HCT116 (cell line): ENCODE measurements around the gene RAB8B. TPM values are rescaled to one million over a fixed set of nuclear protein-coding genes. Genes with fewer than 3 reads are reported as not detected.

Experiments used
- ATAC-seq: fragments of 200-7000 bp; cut with Tn5 transposase; 2 replicates; pipeline ENCODE4 v1.9.1; 2020; ENCODE audit warnings: mild to moderate bottlenecking, moderate library complexity
- BruUV-seq: library from RNA; stranded (reverse); fragments of 400-500 nt; replicated peaks from 2 replicates; lab custom pipeline; 2021; lab: Mats Ljungman, UMichigan
- CTCF ChIA-PET: fragments of 300-600 bp; sonication (Branson Sonifier 250); formaldehyde crosslinking; loops from one replicate; lab custom pipeline; 2021; ENCODE audit warnings: antibody characterized with exemption; lab: Charles Lee
- POLR2A ChIA-PET: fragments of 300-600, 350-600 bp; sonication (Branson Sonifier 250); formaldehyde crosslinking; loops from one replicate; lab custom pipeline; 2021; ENCODE audit warnings: antibody characterized with exemption; lab: Charles Lee
- RAD21 ChIA-PET, 2 experiments: fragments of 300-600 bp; sonication (Branson Sonifier 250); formaldehyde crosslinking; loops; one replicate each; lab custom pipeline; 2023; ENCODE audit warnings: low total read pairs in 2 of 2; ENCODE audit not compliant: uncharacterized antibody in 2 of 2, unreplicated experiment in 2 of 2, low non-redundant PET in 1 of 2; lab: Charles Lee
- DNase-seq: peaks from one replicate; pipeline ENCODE4 v3.0.0-alpha.2; 2010; ENCODE audit warnings: low read depth, low spot score
- H2AFZ ChIP-seq: fragments of 200-600 bp; shearing (Covaris generic), sonication (generic); 2 replicates; pipeline ENCODE4 v1.6.1; 2017; ENCODE audit warnings: low read depth, mixed run types, mixed read lengths, antibody characterized with exemption, low read length; ENCODE audit not compliant: poor library complexity, severe bottlenecking
- H3K27ac ChIP-seq: 2 replicates; pipeline ENCODE4 v1.5.1; 2012; ENCODE audit warnings: low read depth, low read length
- H3K27me3 ChIP-seq: fragments of 200-600 bp; sonication (generic); 2 replicates; pipeline ENCODE4 v1.6.1; 2016; ENCODE audit warnings: mixed run types, low read length, mixed read lengths; ENCODE audit not compliant: insufficient read depth
- H3K36me3 ChIP-seq, 2 experiments: fragments of 200-500 bp in 1 of 2; fragments of 200-600 bp in 1 of 2; sonication (Bioruptor generic) in 1 of 2; sonication (generic) in 1 of 2; 2 replicates each; pipeline versions ENCODE4 v1.5.1 to v1.6.1; 2014 to 2016; ENCODE audit warnings: low read length in 2 of 2, inconsistent platforms in 1 of 2, mixed read lengths in 1 of 2, mixed run types in 1 of 2; ENCODE audit not compliant: insufficient read depth in 2 of 2, control insufficient read depth in 1 of 2
- H3K4me1 ChIP-seq, 2 experiments: fragments of 200-600 bp in 1 of 2; sonication (generic) in 1 of 2; 2 replicates each; pipeline versions ENCODE4 v1.5.1 to v1.6.1; 2012 to 2017; ENCODE audit warnings: low read length in 2 of 2, inconsistent platforms in 1 of 2, mild to moderate bottlenecking in 1 of 2, mixed read lengths in 1 of 2, mixed run types in 1 of 2, moderate library complexity in 1 of 2; ENCODE audit not compliant: insufficient read depth in 2 of 2, control insufficient read depth in 1 of 2
- H3K4me2 ChIP-seq: fragments of 200-600 bp; sonication (generic); 2 replicates; pipeline ENCODE4 v1.6.1; 2017; ENCODE audit warnings: mixed run types, low read length, mixed read lengths
- H3K4me3 ChIP-seq, 2 experiments: fragments of 200-600 bp in 1 of 2; sonication (generic) in 1 of 2; replicated peaks in 1 of 2; 2 replicates each; pipeline ENCODE4 v1.5.1; 2011 to 2016; ENCODE audit warnings: low read length in 2 of 2, control low read depth in 1 of 2, low read depth in 1 of 2, mild to moderate bottlenecking in 1 of 2, mixed read lengths in 1 of 2, mixed run types in 1 of 2
- H3K79me2 ChIP-seq: fragments of 200-600 bp; sonication (generic); 2 replicates; pipeline ENCODE4 v1.6.1; 2017; ENCODE audit warnings: mild to moderate bottlenecking, mixed run types, low read length, moderate library complexity, mixed read lengths; ENCODE audit not compliant: insufficient read depth
- H3K9ac ChIP-seq: fragments of 200-600 bp; sonication (generic); 2 replicates; pipeline ENCODE4 v1.6.1; 2016; ENCODE audit warnings: low read length, mixed read lengths
- H3K9me2 ChIP-seq: fragments of 200-600 bp; sonication (generic), shearing (Covaris generic); 2 replicates; pipeline ENCODE4 v1.6.1; 2017; ENCODE audit warnings: mixed run types, mild to moderate bottlenecking, moderate library complexity; ENCODE audit not compliant: insufficient read depth
- H3K9me3 ChIP-seq, 2 experiments: fragments of 200-500 bp in 1 of 2; fragments of 200-600 bp in 1 of 2; sonication (Bioruptor generic) in 1 of 2; sonication (generic) in 1 of 2; 2 replicates each; pipeline ENCODE4 v1.6.1; 2014 to 2017; ENCODE audit warnings: low read length in 2 of 2, mixed read lengths in 2 of 2, inconsistent platforms in 1 of 2, low read depth in 1 of 2, mild to moderate bottlenecking in 1 of 2, mixed run types in 1 of 2, moderate library complexity in 1 of 2; ENCODE audit not compliant: control insufficient read depth in 1 of 2, insufficient read depth in 1 of 2
- H4K20me1 ChIP-seq: fragments of 200-600 bp; sonication (generic), shearing (Covaris generic); 2 replicates; pipeline ENCODE4 v1.6.1; 2017; ENCODE audit warnings: mixed run types, mild to moderate bottlenecking, moderate library complexity; ENCODE audit not compliant: insufficient read depth
- ELF1 ChIP-seq: IDR thresholded peaks from 2 replicates; pipeline ENCODE4 v1.6.1; 2012; ENCODE audit warnings: low read depth, borderline replicate concordance
- POLR2A ChIP-seq: IDR thresholded peaks from 2 replicates; pipeline ENCODE4 v1.7.0; 2011; ENCODE audit warnings: borderline replicate concordance; ENCODE audit not compliant: insufficient read depth, insufficient read length; ENCODE audit errors: extremely low read depth
- POLR2AphosphoS5 ChIP-seq: IDR thresholded peaks from 2 replicates; pipeline ENCODE4 v1.6.1; 2011; ENCODE audit warnings: mild to moderate bottlenecking, low read depth, low read length, moderate library complexity
- RAD21 ChIP-seq: IDR thresholded peaks from 2 replicates; pipeline ENCODE4 v1.6.1; 2012; ENCODE audit warnings: low read depth, mild to moderate bottlenecking
- SIN3A ChIP-seq: IDR thresholded peaks from 2 replicates; pipeline ENCODE4 v1.6.1; 2012; ENCODE audit warnings: low read depth
- intact Hi-C: fragments of 100-400 bp; cut with micrococcal nuclease; formaldehyde crosslinking; loops from 2 replicates; pipeline ENCODE4 v1.10.0; 2022
- total RNA-seq: library from RNA; stranded (reverse); gene quantifications from one replicate; pipeline ENCODE4 v1.2.1, GENCODE V29; 2021; ENCODE audit not compliant: unreplicated experiment
- TF ChIP-seq, protein P1 (sequence below): IDR thresholded peaks from 2 replicates; pipeline ENCODE4 v1.6.1; 2012
- TF ChIP-seq, protein P2 (sequence below): IDR thresholded peaks from 2 replicates; pipeline ENCODE4 v1.6.1; 2012

RAB8B gene
- total RNA-seq, 1 experiment from 2014 or later = 19.4 TPM

DNA sequence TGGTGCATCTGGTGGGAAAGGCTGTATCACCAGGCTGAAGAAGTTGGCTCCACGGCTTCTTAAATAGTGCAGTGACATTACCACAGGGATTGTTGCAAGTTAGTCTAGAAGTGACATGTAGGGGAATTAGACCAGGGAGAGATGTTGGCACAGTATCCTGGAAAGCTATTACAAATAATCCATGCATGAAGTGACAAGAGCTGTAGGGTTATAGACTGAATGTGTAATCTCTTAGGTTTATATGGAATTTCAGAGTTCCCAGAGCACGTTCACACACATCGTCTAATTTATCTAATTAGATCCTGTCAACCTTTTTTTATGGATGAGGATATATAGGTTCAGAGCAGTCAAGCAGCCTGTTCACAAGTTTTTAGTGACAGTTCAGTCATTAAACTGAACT is 50.7 kb downstream of the RAB8B start:
- Histone ChIP-seq H3K4me2 (no peak overlapping the region), H4K20me1 (no peaks in the 10 kb centered on the region), H3K4me1 (peaks cover 0 to 4% of the 10 kb centered on the region in 2 experiments; a peak in 2 of 4 replicates), H3K9me3 (no peaks in the 10 kb centered on the region; a peak in 1 of 4 replicates), H2AFZ (no peak overlapping the region), H3K27me3 (no peaks in the 10 kb centered on the region), H3K9me2 (no peaks in the 10 kb centered on the region), H3K27ac (no peak overlapping the region), H3K36me3 (no peaks in the 10 kb centered on the region), H3K9ac (no peak overlapping the region), H3K79me2 (no peaks in the 10 kb centered on the region), H3K4me3 (no peak overlapping the region)
- ChIA-PET RAD21 (no interaction called here), POLR2A (no interaction called here), CTCF (no interaction called here)
- DNase-seq = no peak
- intact Hi-C loops = no loop called here
- BruUV-seq = no TSS peak
- TF ChIP-seq, protein P1, sequence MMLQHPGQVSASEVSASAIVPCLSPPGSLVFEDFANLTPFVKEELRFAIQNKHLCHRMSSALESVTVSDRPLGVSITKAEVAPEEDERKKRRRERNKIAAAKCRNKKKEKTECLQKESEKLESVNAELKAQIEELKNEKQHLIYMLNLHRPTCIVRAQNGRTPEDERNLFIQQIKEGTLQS = no peak
- TF ChIP-seq SIN3A (no peak), POLR2A (no peak), ELF1 (no peak), POLR2AphosphoS5 (no peak), RAD21 (no peak)
- TF ChIP-seq, protein P2, sequence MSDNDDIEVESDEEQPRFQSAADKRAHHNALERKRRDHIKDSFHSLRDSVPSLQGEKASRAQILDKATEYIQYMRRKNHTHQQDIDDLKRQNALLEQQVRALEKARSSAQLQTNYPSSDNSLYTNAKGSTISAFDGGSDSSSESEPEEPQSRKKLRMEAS = no peak
- no peak for ATAC-seq

DNA sequence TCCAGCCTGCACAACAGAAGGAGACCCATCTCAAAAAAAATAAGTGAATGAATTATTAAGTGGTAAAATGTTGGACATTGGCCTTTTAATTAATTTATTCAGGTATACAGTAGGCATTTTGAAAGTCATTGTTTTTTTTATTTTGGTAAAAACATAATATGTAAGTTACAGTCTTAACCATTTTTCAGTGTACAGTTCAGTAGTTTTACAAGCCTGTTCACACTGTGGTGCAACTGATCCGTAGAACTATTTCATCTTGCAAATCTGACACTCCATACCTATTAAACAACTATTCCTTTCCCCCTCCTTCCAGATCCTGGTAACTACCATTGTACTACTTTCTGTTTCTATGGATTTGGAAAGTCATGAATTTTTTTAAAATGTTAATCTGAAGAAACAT is 51.9 kb downstream of the RAB8B start:
- DNase-seq (no peak), ATAC-seq (no peak)
- RAD21 ChIA-PET = no interaction called here
- H3K36me3 ChIP-seq = no peaks in the 10 kb centered on the region
- H3K9me3 ChIP-seq = no peaks in the 10 kb centered on the region; a peak in 1 of 4 replicates
- intact Hi-C loops = no loop called here
- no peak overlapping the region for H3K27ac ChIP-seq
- TF ChIP-seq, protein P2 = no peak
- H3K9me2 ChIP-seq = no peaks in the 10 kb centered on the region
- no peak overlapping the region for H2AFZ ChIP-seq
- H3K4me3 ChIP-seq = no peak overlapping the region
- H3K4me1 ChIP-seq = peaks cover 0 to 2% of the 10 kb centered on the region in 2 experiments; a peak in 2 of 4 replicates
- BruUV-seq = no TSS peak
- H4K20me1 ChIP-seq = no peaks in the 10 kb centered on the region
- no peaks in the 10 kb centered on the region for H3K79me2 ChIP-seq
- POLR2A ChIA-PET = no interaction called here
- CTCF ChIA-PET = no interaction called here
- no peak overlapping the region for H3K4me2 ChIP-seq
- H3K27me3 ChIP-seq = no peaks in the 10 kb centered on the region
- H3K9ac ChIP-seq = no peak overlapping the region
